ENCODE results near the gene MIOX. TPM values are rescaled to one million over a fixed set of nuclear protein-coding genes. Genes with fewer than 3 reads are reported as not detected.

MIOX gene
- total and polyA plus RNA-seq, 11 donors = not detected

- peaks cover 0 to 24% (median 0%) of the 10 kb centered on the region in 9 donors for H3K36me3 ChIP-seq
- H3K4me1 ChIP-seq = peaks cover 0 to 71% (median 39%) of the 10 kb centered on the region in 12 donors
- ATAC-seq = no peak
- intact Hi-C loops (cut with DNase I) = loop anchor here in 3 of 10 donors (1.0 to 10.0 kb wide), 4 partner anchors 33 to 285 kb away; partner anchors contain the start of genes SYCE3 (in 1 of the 3) and TUBGCP6 (in 1 of the 3)
- H3K4me3 ChIP-seq = peak overlapping the region; percentile 48 to 89 (median 72)
- DNase-seq = peak in 1 of 5 donors; percentile 66
- TF ChIP-seq POLR2A (IDR thresholded peaks at IDR 0.05) = no peak
- no peak for TF ChIP-seq CTCF (IDR thresholded peaks at IDR 0.05)
- no peaks in the 10 kb centered on the region for H3K9me3 ChIP-seq
- WGBS, 4 donors = 3 to 16% (median 9%) methylated on average over 23 to 50 of the region's 50 CpGs
- H3K27me3 ChIP-seq = peaks cover 0 to 51% (median 5%) of the 10 kb centered on the region in 9 donors
- peak overlapping the region; percentile 78 to 98 (median 94) for H3K27ac ChIP-seq
Observed at GRCh38 chr22:50529416-50529896, 42.8 kb downstream of the MIOX start.

- peak within 1 kb of the TSS; percentile 48 to 89 (median 72) for H3K4me3 ChIP-seq
- TF ChIP-seq CTCF (IDR thresholded peaks at IDR 0.05) (no peak), POLR2A (IDR thresholded peaks at IDR 0.05) (peak in 1 of 2 donors; percentile 68)
- WGBS, 4 donors = 0 to 2% (median 1%) methylated on average over 12 to 92 of the region's 92 CpGs
- peaks cover 0 to 19% (median 0%) of the 10 kb centered on the region in 9 donors for H3K36me3 ChIP-seq
- peak; percentile 84 to 94 (median 89) for DNase-seq
- intact Hi-C loops (cut with DNase I) = loop anchor here in 3 of 10 donors (1.0 to 10.0 kb wide), 4 partner anchors 32 to 285 kb away; partner anchors contain the start of genes SYCE3 (in 1 of the 3) and TUBGCP6 (in 1 of the 3)
- peaks cover 0 to 65% (median 33%) of the 10 kb centered on the region in 12 donors for H3K4me1 ChIP-seq
- peak within 1 kb of the TSS; percentile 78 to 98 (median 94) for H3K27ac ChIP-seq
- no peaks in the 10 kb centered on the region for H3K9me3 ChIP-seq
- H3K27me3 ChIP-seq = peaks cover 0 to 55% (median 6%) of the 10 kb centered on the region in 9 donors
- peak in 3 of 4 donors; percentile 36 to 47 (median 45) for ATAC-seq
Observed at GRCh38 chr22:50529897-50530579, 43.4 kb downstream of the MIOX start, which contains the start of gene TYMP. TYMP (minus strand) TSS chr22:50530012; CDS start chr22:50529709, 303 bp downstream.

- Histone ChIP-seq H3K27ac (peak overlapping the region; percentile 78 to 98 (median 94)), H3K27me3 (peaks cover 0 to 59% (median 6%) of the 10 kb centered on the region in 9 donors), H3K9me3 (no peaks in the 10 kb centered on the region), H3K4me1 (peaks cover 0 to 68% (median 31%) of the 10 kb centered on the region in 12 donors), H3K4me3 (peak overlapping the region; percentile 48 to 89 (median 72)), H3K36me3 (peaks cover 0 to 17% (median 0%) of the 10 kb centered on the region in 9 donors)
- TF ChIP-seq POLR2A (IDR thresholded peaks at IDR 0.05) = no peak
- intact Hi-C loops (cut with DNase I) = no loop called here
- no peak for DNase-seq
- WGBS, 4 donors = 0 to 4% (median 1%) methylated on average over 2 to 21 of the region's 21 CpGs
- no peak for ATAC-seq
Observed at GRCh38 chr22:50530580-50530876, 43.9 kb downstream of the MIOX start.

GRCh38 chr22:50530877-50531545 lies 44.4 kb downstream of the MIOX start:
- Histone ChIP-seq H3K27ac (peak overlapping the region; percentile 78 to 98 (median 94)), H3K9me3 (no peaks in the 10 kb centered on the region), H3K4me1 (peaks cover 0 to 72% (median 31%) of the 10 kb centered on the region in 12 donors), H3K4me3 (peak overlapping the region; percentile 48 to 89 (median 72)), H3K36me3 (peaks cover 0 to 17% (median 0%) of the 10 kb centered on the region in 9 donors), H3K27me3 (peaks cover 0 to 61% (median 6%) of the 10 kb centered on the region in 9 donors)
- WGBS, 4 donors = 3 to 6% (median 4%) methylated on average over 30 to 53 of the region's 53 CpGs
- ATAC-seq (peak; percentile 35 to 58 (median 50)), DNase-seq (peak; percentile 84 to 94 (median 90))
- TF ChIP-seq POLR2A (IDR thresholded peaks at IDR 0.05) = peak in 1 of 2 donors; percentile 55
- TF ChIP-seq CTCF (IDR thresholded peaks at IDR 0.05) = no peak
- intact Hi-C loops (cut with DNase I) = no loop called here
